ENCODE results near the gene KCNE3.

KCNE3 gene

GRCh38 chr11:74444173-74444826, 23.0 kb downstream of the KCNE3 start:
- no peak for DNase-seq (ENCODE audit: low read depth)
- TF ChIP-seq POLR2A (IDR thresholded peaks at IDR 0.05; ENCODE audit: extremely low read depth, insufficient read length) (no peak), CTCF (IDR thresholded peaks at IDR 0.05; ENCODE audit: low read depth, low read length) (no peak), MYC (IDR thresholded peaks at IDR 0.05; ENCODE audit: low read depth, low read length) (no peak)
- TF ChIP-seq, protein P1, sequence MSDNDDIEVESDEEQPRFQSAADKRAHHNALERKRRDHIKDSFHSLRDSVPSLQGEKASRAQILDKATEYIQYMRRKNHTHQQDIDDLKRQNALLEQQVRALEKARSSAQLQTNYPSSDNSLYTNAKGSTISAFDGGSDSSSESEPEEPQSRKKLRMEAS (IDR thresholded peaks at IDR 0.05; ENCODE audit: low read depth, low read length): no peak
- no peak overlapping the region for H3K4me3 ChIP-seq (ENCODE audit: low read depth, low read length)

- H3K4me3 ChIP-seq (ENCODE audit: low read depth, low read length): no peak overlapping the region
- no peak for DNase-seq (ENCODE audit: low read depth)
- no peak for TF ChIP-seq MYC (IDR thresholded peaks at IDR 0.05; ENCODE audit: low read depth, low read length)
- TF ChIP-seq POLR2A (IDR thresholded peaks at IDR 0.05; ENCODE audit: extremely low read depth, insufficient read length): no peak
Observed at GRCh38 chr11:74443071-74443864, 24.1 kb downstream of the KCNE3 start.

DNA sequence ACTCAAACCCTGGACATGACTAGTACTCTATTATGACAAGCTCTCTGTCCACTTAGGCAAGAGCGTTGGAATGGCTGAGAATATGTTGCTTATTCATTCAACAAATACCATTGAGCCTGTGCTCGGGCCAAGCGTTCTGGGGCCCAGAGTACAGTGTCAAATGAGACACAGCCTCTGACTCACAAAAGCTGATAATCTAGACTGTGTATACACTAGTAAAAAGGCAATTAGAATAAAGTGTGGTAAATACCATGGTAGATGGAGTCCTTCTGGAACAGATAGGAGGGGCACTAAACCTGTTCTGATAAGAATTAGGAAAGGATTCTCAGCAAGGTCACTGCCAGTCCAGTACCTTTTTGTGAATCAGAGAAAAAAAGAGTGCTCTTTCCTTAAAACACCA, 24.7 kb downstream of the KCNE3 start:
- H3K4me3 ChIP-seq (ENCODE audit: low read depth, low read length): no peak overlapping the region
- TF ChIP-seq MYC (IDR thresholded peaks at IDR 0.05; ENCODE audit: low read depth, low read length): no peak
- no peak for DNase-seq (ENCODE audit: low read depth)

- no peak for DNase-seq (ENCODE audit: low read depth)
- no peak for TF ChIP-seq MYC (IDR thresholded peaks at IDR 0.05; ENCODE audit: low read depth, low read length)
- TF ChIP-seq POLR2A (IDR thresholded peaks at IDR 0.05; ENCODE audit: extremely low read depth, insufficient read length): no peak
- TF ChIP-seq CTCF (IDR thresholded peaks at IDR 0.05; ENCODE audit: low read depth, low read length): no peak
- TF ChIP-seq, protein P1 (IDR thresholded peaks at IDR 0.05; ENCODE audit: low read depth, low read length): no peak
- no peak overlapping the region for H3K4me3 ChIP-seq (ENCODE audit: low read depth, low read length)
Observed at GRCh38 chr11:74438681-74439080, 28.7 kb downstream of the KCNE3 start.

- TF ChIP-seq POLR2A (IDR thresholded peaks at IDR 0.05; ENCODE audit: extremely low read depth, insufficient read length) (no peak), CTCF (IDR thresholded peaks at IDR 0.05; ENCODE audit: low read depth, low read length) (no peak), MYC (IDR thresholded peaks at IDR 0.05; ENCODE audit: low read depth, low read length) (no peak)
- TF ChIP-seq, protein P1 (IDR thresholded peaks at IDR 0.05; ENCODE audit: low read depth, low read length): no peak
- no peak for DNase-seq (ENCODE audit: low read depth)
- H3K4me3 ChIP-seq (ENCODE audit: low read depth, low read length): no peak overlapping the region
Observed at GRCh38 chr11:74437441-74438042, 29.8 kb downstream of the KCNE3 start.

DNA sequence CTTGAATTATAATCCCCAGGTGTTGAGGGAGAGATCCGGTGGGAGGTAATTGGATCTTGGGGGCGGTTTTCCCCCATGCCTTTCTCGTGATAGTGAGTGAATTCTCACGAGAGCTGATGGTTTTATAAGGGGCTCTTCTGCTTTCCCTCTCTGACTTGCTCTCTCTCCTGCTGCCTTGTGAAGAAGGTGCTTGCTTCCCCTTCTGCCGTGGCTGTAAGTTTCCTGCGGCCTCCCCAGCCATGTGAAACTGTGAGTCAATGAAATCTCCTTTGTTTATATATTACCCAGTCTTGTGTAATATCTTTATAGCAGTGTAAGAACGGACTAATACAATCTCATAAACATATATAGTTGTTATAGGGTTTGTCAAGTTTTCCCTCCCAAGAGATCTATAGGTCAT, 32.8 kb downstream of the KCNE3 start:
- no peak overlapping the region for H3K4me3 ChIP-seq (ENCODE audit: low read depth, low read length)
- TF ChIP-seq POLR2A (IDR thresholded peaks at IDR 0.05; ENCODE audit: extremely low read depth, insufficient read length): no peak
- TF ChIP-seq, protein P1 (IDR thresholded peaks at IDR 0.05; ENCODE audit: low read depth, low read length): no peak
- TF ChIP-seq MYC (IDR thresholded peaks at IDR 0.05; ENCODE audit: low read depth, low read length): no peak
- TF ChIP-seq CTCF (IDR thresholded peaks at IDR 0.05; ENCODE audit: low read depth, low read length): no peak
- peak; percentile 70 for DNase-seq (ENCODE audit: low read depth)

Data from NB4 (cell line).